ENCODE data around the gene ATP5ME. TPM values are rescaled to one million over a fixed set of nuclear protein-coding genes. Genes with fewer than 3 reads are reported as not detected.
A peak's percentile ranks its signal among the peaks of the same experiment; 100 is the strongest.

Gene ATP5ME
- total RNA-seq, 2 experiments from 2014 or later: 109 to 126 TPM

DNA sequence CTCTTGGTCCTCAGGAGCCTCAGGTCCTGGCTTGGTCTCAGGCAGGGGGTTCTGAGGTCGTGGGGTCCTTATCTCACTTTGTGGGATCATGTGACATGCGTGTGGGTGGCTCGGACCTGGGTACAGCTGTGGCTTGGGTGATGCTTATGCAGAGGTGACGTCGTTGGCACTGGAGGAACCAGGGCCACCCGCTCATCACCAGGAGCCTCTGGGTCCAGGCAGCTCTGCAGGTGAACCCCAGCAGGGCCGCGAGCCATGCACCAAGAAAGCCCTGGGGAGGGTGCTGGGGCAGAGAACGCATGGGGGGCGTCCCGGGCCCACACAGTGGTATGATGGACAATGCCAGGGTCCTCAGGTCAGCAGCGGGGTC is 8.7 kb downstream of the ATP5ME start:
- peak overlapping the region; percentile 80 for H3K27ac Mint-ChIP-seq
- TF ChIP-seq, protein P1, sequence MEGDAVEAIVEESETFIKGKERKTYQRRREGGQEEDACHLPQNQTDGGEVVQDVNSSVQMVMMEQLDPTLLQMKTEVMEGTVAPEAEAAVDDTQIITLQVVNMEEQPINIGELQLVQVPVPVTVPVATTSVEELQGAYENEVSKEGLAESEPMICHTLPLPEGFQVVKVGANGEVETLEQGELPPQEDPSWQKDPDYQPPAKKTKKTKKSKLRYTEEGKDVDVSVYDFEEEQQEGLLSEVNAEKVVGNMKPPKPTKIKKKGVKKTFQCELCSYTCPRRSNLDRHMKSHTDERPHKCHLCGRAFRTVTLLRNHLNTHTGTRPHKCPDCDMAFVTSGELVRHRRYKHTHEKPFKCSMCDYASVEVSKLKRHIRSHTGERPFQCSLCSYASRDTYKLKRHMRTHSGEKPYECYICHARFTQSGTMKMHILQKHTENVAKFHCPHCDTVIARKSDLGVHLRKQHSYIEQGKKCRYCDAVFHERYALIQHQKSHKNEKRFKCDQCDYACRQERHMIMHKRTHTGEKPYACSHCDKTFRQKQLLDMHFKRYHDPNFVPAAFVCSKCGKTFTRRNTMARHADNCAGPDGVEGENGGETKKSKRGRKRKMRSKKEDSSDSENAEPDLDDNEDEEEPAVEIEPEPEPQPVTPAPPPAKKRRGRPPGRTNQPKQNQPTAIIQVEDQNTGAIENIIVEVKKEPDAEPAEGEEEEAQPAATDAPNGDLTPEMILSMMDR (IDR thresholded peaks at IDR 0.05): no peak

DNA sequence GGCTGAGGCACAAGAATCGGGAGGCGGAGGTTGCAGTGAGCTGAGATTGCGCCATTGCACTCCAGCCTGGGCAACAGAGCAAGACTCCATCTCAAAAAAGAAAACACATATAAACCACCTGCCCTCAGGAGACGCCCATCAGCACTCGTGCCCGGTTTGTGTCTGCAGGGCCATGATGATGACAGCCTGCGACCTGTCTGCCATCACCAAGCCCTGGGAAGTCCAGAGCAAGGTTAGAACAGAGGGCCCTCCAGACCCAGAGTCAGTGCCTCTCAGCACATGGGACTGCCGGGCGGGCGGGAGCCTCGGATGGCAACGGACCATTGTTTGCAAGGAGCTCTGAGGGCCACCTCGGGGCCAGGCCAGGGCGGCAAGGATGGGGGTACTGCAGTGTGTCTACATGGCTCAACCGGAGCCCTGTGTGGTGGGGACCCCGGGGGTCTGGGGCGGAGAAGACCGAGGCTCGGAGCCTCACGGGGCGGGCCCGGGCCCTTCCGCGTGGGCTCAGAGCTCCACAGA is 9.3 kb downstream of the ATP5ME start:
- TF ChIP-seq, protein P1 (IDR thresholded peaks at IDR 0.05): no peak
- ChIA-PET CTCF (interaction anchor here (1.7 kb wide), 1 partner anchor 9 kb away, joined by 4 read pairs; the partner anchor contains the start of genes ATP5ME and MYL5), POLR2A (interaction anchor here (1.0 to 4.3 kb wide), 3 partner anchors 10 to 328 kb away, joined by 3 to 64 read pairs (median 3); partner anchors contain the start of genes ATP5ME, MYL5 and ZNF141)
- ATAC-seq (ENCODE audit: poor library complexity) (no peak), DNase-seq (peak in 1 of 14 experiments; percentile 21)
- no peaks in the 10 kb centered on the region for H3K27me3 ChIP-seq (ENCODE audit: control insufficient read depth in 1 of 2, insufficient read depth in 2 of 2, low read length in 2 of 2)
- no peaks in the 10 kb centered on the region for H3K9me3 ChIP-seq (ENCODE audit: control insufficient read depth in 1 of 2, insufficient read depth in 1 of 2, low read length in 2 of 2)
- H3K4me1 ChIP-seq (ENCODE audit: insufficient read depth, low read length): peaks cover 22% of the 10 kb centered on the region
- Mint-ChIP-seq H3K4me1 (ENCODE audit: low read depth) (peaks cover 10% of the 10 kb centered on the region), H3K27ac (peak overlapping the region; percentile 80), H3K9me3 (no peaks in the 10 kb centered on the region), H3K4me3 (peak overlapping the region; percentile 86), H3K27me3 (no peaks in the 10 kb centered on the region), H3K36me3 (ENCODE audit: low read depth) (peaks cover 6% of the 10 kb centered on the region)
- H3K4me3 ChIP-seq (ENCODE audit: low read length): peak overlapping the region; percentile 86
- no peak overlapping the region for H3K27ac ChIP-seq (ENCODE audit: low read depth in 1 of 2, low read length in 2 of 2)
- H3K36me3 ChIP-seq (ENCODE audit: insufficient read depth, low read length): no peaks in the 10 kb centered on the region
- intact Hi-C loops (cut with DNase I, micrococcal nuclease): loop anchor here (5.0 kb wide), 3 partner anchors 118 to 327 kb away; partner anchors contain the start of genes PIGG (in 1 of the 2), ZNF141 (in 1 of the 2) and ZNF721 (in 1 of the 2)

More for the DNA sequence above, 8.7 kb downstream of the ATP5ME start:
- Histone ChIP-seq H3K27me3 (ENCODE audit: control insufficient read depth in 1 of 2, insufficient read depth in 2 of 2, low read length in 2 of 2) (no peaks in the 10 kb centered on the region), H3K9me3 (ENCODE audit: control insufficient read depth in 1 of 2, insufficient read depth in 1 of 2, low read length in 2 of 2) (no peaks in the 10 kb centered on the region), H3K27ac (ENCODE audit: low read depth in 1 of 2, low read length in 2 of 2) (no peak overlapping the region), H3K4me1 (ENCODE audit: insufficient read depth, low read length) (peaks cover 22% of the 10 kb centered on the region), H3K36me3 (ENCODE audit: insufficient read depth, low read length) (peaks cover under 1% of the 10 kb centered on the region), H3K4me3 (ENCODE audit: low read length) (no peak overlapping the region)
- peak overlapping the region; percentile 38 for H3K4me3 Mint-ChIP-seq
- no peaks in the 10 kb centered on the region for H3K27me3 Mint-ChIP-seq
- POLR2A ChIA-PET: interaction anchor here (4.3 kb wide), 1 partner anchor 9 kb away, joined by 64 read pairs; the partner anchor contains the start of genes ATP5ME and MYL5
- peaks cover 9% of the 10 kb centered on the region for H3K36me3 Mint-ChIP-seq (ENCODE audit: low read depth)
- peaks cover 10% of the 10 kb centered on the region for H3K4me1 Mint-ChIP-seq (ENCODE audit: low read depth)
- intact Hi-C loops (cut with DNase I, micrococcal nuclease): no loop called here
- DNase-seq (no peak), ATAC-seq (ENCODE audit: poor library complexity) (no peak)
- H3K9me3 Mint-ChIP-seq: no peaks in the 10 kb centered on the region
- CTCF ChIA-PET: no interaction called here

DNA sequence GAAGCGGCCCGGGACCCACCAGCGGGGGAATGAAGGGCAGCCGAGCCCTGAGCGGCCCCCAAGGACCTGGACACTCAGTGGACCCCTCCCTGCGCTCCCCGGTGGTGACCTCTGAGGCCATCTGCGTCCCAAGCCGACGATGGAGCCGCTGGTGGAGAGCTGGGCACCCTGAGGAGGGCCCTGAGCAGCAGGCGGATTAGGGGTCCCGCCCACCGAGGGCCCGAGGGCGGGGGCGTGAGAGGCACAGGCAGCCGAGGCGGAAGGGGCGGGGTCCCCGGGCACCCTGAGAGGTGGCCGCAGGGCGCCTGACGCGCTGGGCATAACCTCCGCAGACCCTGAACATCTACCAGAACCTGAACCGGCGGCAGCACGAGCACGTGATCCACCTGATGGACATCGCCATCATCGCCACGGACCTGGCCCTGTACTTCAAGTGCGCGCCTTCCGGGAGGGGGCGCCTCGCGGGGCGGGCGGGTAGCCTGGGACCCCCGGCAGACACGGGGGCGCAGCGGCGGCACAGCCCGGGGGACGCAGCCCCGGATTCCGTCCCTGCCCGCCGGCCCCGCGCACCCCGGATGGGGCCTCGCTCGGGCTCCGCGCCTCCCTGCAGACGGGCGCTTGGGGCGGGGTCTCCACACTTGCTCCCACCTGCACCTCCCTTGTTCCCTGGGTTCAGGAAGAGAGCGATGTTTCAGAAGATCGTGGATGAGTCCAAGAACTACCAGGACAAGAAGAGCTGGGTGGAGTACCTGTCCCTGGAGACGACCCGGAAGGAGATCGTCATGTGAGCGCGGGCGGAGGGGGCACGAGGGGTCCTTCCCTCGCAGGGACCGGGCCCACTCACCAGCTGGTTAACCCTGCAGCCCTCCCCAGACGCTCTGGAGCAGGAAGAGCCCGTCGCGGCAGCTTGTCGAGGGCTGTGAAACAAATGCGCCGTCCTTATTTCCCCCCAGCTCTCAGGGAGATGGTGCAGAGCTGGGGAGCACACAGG is 10.3 kb downstream of the ATP5ME start:
- Mint-ChIP-seq H3K27me3 (no peaks in the 10 kb centered on the region), H3K36me3 (ENCODE audit: low read depth) (peaks cover 5% of the 10 kb centered on the region), H3K4me1 (ENCODE audit: low read depth) (peaks cover 10% of the 10 kb centered on the region), H3K27ac (peak overlapping the region; percentile 80), H3K4me3 (peak overlapping the region; percentile 88), H3K9me3 (no peaks in the 10 kb centered on the region)
- Histone ChIP-seq H3K4me1 (ENCODE audit: insufficient read depth, low read length) (peaks cover 22% of the 10 kb centered on the region), H3K36me3 (ENCODE audit: insufficient read depth, low read length) (no peaks in the 10 kb centered on the region), H3K4me3 (ENCODE audit: low read length) (peak overlapping the region; percentile 86), H3K9me3 (ENCODE audit: control insufficient read depth in 1 of 2, insufficient read depth in 1 of 2, low read length in 2 of 2) (no peaks in the 10 kb centered on the region), H3K27me3 (ENCODE audit: control insufficient read depth in 1 of 2, insufficient read depth in 2 of 2, low read length in 2 of 2) (no peaks in the 10 kb centered on the region), H3K27ac (ENCODE audit: low read depth in 1 of 2, low read length in 2 of 2) (peak overlapping the region; percentile 59 to 62)
- ATAC-seq (ENCODE audit: poor library complexity) (peak; percentile 87), DNase-seq (peak; percentile 60 to 84 (median 76))
- ChIA-PET CTCF (interaction anchor here (1.7 kb wide), 1 partner anchor 10 kb away, joined by 4 read pairs; the partner anchor contains the start of genes ATP5ME and MYL5), POLR2A (interaction anchor here (0.8 to 4.3 kb wide), 5 partner anchors 11 to 539 kb away, joined by 3 to 64 read pairs (median 3); partner anchors contain the start of genes ATP5ME, MYL5, ZNF141 and ZNF718)
- TF ChIP-seq, protein P1 (IDR thresholded peaks at IDR 0.05): no peak
- intact Hi-C loops (cut with DNase I, micrococcal nuclease): loop anchor here (5.0 kb wide), 3 partner anchors 119 to 326 kb away; partner anchors contain the start of genes PIGG (in 1 of the 2), ZNF141 (in 1 of the 2) and ZNF721 (in 1 of the 2)
